A204.1 (cell line): ENCODE data around the gene ZNF804A.
"Not testable (repeated sequence)": the region's sequence is repeated elsewhere in the genome, so short reads cannot be mapped to it uniquely, and the experiment has no call there.

Experiments
- FAIRE-seq: peaks from 2 replicates; lab custom pipeline; 2012; peaks lifted over from hg19 to GRCh38; lab: Jason Lieb, UNC

The ZNF804A gene

GRCh38 chr2:184834699-184835397 lies 236.5 kb downstream of the ZNF804A start:
- no peak for FAIRE-seq

GRCh38 chr2:184835398-184835715 lies 237.0 kb downstream of the ZNF804A start:
- no peak for FAIRE-seq

GRCh38 chr2:184847331-184847730 lies 249.0 kb downstream of the ZNF804A start:
- no peak for FAIRE-seq

- FAIRE-seq, result no peak
Observed at GRCh38 chr2:184849516-184849915, 251.2 kb downstream of the ZNF804A start.

- no peak for FAIRE-seq
Observed at GRCh38 chr2:184851576-184851975, 253.2 kb downstream of the ZNF804A start.

- no peak for FAIRE-seq
Observed at GRCh38 chr2:184859187-184859586, 260.9 kb downstream of the ZNF804A start.

GRCh38 chr2:184860744-184861143 lies 262.4 kb downstream of the ZNF804A start:
- no peak for FAIRE-seq

- FAIRE-seq, result no peak
Observed at GRCh38 chr2:184875212-184875611, 276.9 kb downstream of the ZNF804A start.

GRCh38 chr2:184875911-184876310 lies 277.6 kb downstream of the ZNF804A start:
- no peak for FAIRE-seq

GRCh38 chr2:184877909-184878308 lies 279.6 kb downstream of the ZNF804A start:
- FAIRE-seq, result no peak

GRCh38 chr2:184879671-184880070 lies 281.3 kb downstream of the ZNF804A start:
- no peak for FAIRE-seq

GRCh38 chr2:184886585-184886984 lies 288.3 kb downstream of the ZNF804A start:
- FAIRE-seq, result not testable (repeated sequence)

- FAIRE-seq, result no peak
Observed at GRCh38 chr2:184890311-184890710, 292.0 kb downstream of the ZNF804A start.

GRCh38 chr2:184904991-184905390 lies 306.7 kb downstream of the ZNF804A start:
- no peak for FAIRE-seq

GRCh38 chr2:184906160-184906559 lies 307.8 kb downstream of the ZNF804A start:
- no peak for FAIRE-seq

GRCh38 chr2:184906709-184907108 lies 308.4 kb downstream of the ZNF804A start:
- no peak for FAIRE-seq

- no peak for FAIRE-seq
Observed at GRCh38 chr2:184908966-184909365, 310.6 kb downstream of the ZNF804A start.

GRCh38 chr2:184920451-184920965 lies 322.2 kb downstream of the ZNF804A start:
- FAIRE-seq, result no peak

GRCh38 chr2:184921676-184922075 lies 323.3 kb downstream of the ZNF804A start:
- FAIRE-seq, result no peak

GRCh38 chr2:184923751-184924150 lies 325.4 kb downstream of the ZNF804A start:
- no peak for FAIRE-seq

- no peak for FAIRE-seq
Observed at GRCh38 chr2:184927040-184927439, 328.7 kb downstream of the ZNF804A start.

GRCh38 chr2:184936761-184937160 lies 338.4 kb downstream of the ZNF804A start:
- FAIRE-seq, result no peak

- FAIRE-seq, result no peak
Observed at GRCh38 chr2:184938221-184938985, 340.1 kb downstream of the ZNF804A start.

GRCh38 chr2:184945326-184945725 lies 347.0 kb downstream of the ZNF804A start:
- FAIRE-seq, result no peak
